HEK293 (cell line): ENCODE measurements around the gene LDHAL6B.

Source experiments
- CTCF ChIA-PET: fragments of 350-600 bp; formaldehyde crosslinking; extraction: SDS; loops from one replicate; lab custom pipeline; 2021; ENCODE audit warnings: antibody characterized with exemption; lab: Yijun Ruan, JAX
- POLR2A ChIA-PET: fragments of 300-600 bp; formaldehyde crosslinking; extraction: SDS; loops from one replicate; lab custom pipeline; 2020; ENCODE audit warnings: antibody characterized with exemption, inconsistent platforms; lab: Yijun Ruan, JAX
- H3K27ac ChIP-seq: fragments of 200-500 bp; sonication (Bioruptor generic); 2 replicates; pipeline ENCODE4 v1.5.1; 2014; ENCODE audit warnings: low read depth, low read length, control low read depth, inconsistent platforms; ENCODE audit errors: extremely low read depth
- H3K36me3 ChIP-seq, 2 experiments: fragments of 200-500 bp in 1 of 2; sonication (Bioruptor generic) in 1 of 2; 1 replicate in 1 of 2; 2 replicates in 1 of 2; pipeline ENCODE4 v1.5.1; 2014 to 2017; ENCODE audit warnings: inconsistent platforms in 2 of 2, low read length in 2 of 2; ENCODE audit not compliant: control insufficient read depth in 2 of 2, insufficient read depth in 1 of 2
- H3K4me1 ChIP-seq: fragments of 200-500 bp; sonication (Bioruptor generic); 2 replicates; pipeline ENCODE4 v1.5.1; 2014; ENCODE audit warnings: mild to moderate bottlenecking, low read length, inconsistent platforms; ENCODE audit not compliant: control insufficient read depth, insufficient read depth
- H3K4me3 ChIP-seq: 2 replicates; pipeline ENCODE4 v1.5.1; 2011; ENCODE audit warnings: low read depth, mild to moderate bottlenecking, control low read depth, low read length, moderate library complexity
- H3K9me3 ChIP-seq: fragments of 200-500 bp; sonication (Bioruptor generic); 2 replicates; pipeline ENCODE4 v1.5.1; 2014; ENCODE audit warnings: low read depth, low read length, inconsistent platforms; ENCODE audit not compliant: control insufficient read depth, insufficient read depth
- BCL11B ChIP-seq: fragments of 450-650 bp; formaldehyde crosslinking; IDR thresholded peaks from 2 replicates; pipeline ENCODE4 v1.5.1; 2016; ENCODE audit warnings: low read depth, missing biosample characterization, missing genetic modification characterization
- MZF1 ChIP-seq: fragments of 450-650 bp; formaldehyde crosslinking; IDR thresholded peaks from 2 replicates; pipeline ENCODE4 v1.5.1; 2017; ENCODE audit warnings: missing biosample characterization, missing genetic modification characterization, borderline replicate concordance
- SETDB1 ChIP-seq: IDR thresholded peaks from one replicate; pipeline ENCODE4 v1.6.1; 2017; ENCODE audit warnings: mild to moderate bottlenecking, low read length, moderate library complexity, mixed read lengths; ENCODE audit not compliant: insufficient read length
- ZFHX2 ChIP-seq: fragments of 450-650 bp; formaldehyde crosslinking; conservative IDR thresholded peaks from 2 replicates; pipeline ENCODE4 v1.5.1; 2016; ENCODE audit warnings: missing biosample characterization, missing genetic modification characterization
- ZNF155 ChIP-seq: fragments of 450-650 bp; formaldehyde crosslinking; IDR thresholded peaks from 2 replicates; pipeline ENCODE4 v1.5.1; 2016; ENCODE audit warnings: missing biosample characterization, missing genetic modification characterization
- ZNF266 ChIP-seq: fragments of 450-650 bp; formaldehyde crosslinking; IDR thresholded peaks from 2 replicates; pipeline ENCODE4 v1.5.1; 2016; ENCODE audit warnings: missing biosample characterization, missing genetic modification characterization, low read depth
- ZNF311 ChIP-seq: fragments of 450-650 bp; formaldehyde crosslinking; IDR thresholded peaks from 2 replicates; pipeline ENCODE4 v1.5.1; 2017; ENCODE audit warnings: missing biosample characterization, missing genetic modification characterization, borderline replicate concordance
- ZNF391 ChIP-seq: fragments of 450-650 bp; formaldehyde crosslinking; IDR thresholded peaks from 2 replicates; pipeline ENCODE4 v1.5.1; 2016; ENCODE audit warnings: low read depth, missing biosample characterization, missing genetic modification characterization, borderline replicate concordance
- ZNF394 ChIP-seq: fragments of 450-650 bp; formaldehyde crosslinking; IDR thresholded peaks from 2 replicates; pipeline ENCODE4 v1.5.1; 2016; ENCODE audit warnings: missing biosample characterization, missing genetic modification characterization, mild to moderate bottlenecking, moderate library complexity, borderline replicate concordance
- ZNF433 ChIP-seq: fragments of 450-650 bp; formaldehyde crosslinking; IDR thresholded peaks from 2 replicates; pipeline ENCODE4 v1.5.1; 2016; ENCODE audit warnings: missing biosample characterization, missing genetic modification characterization, low read depth
- ZNF529 ChIP-seq: fragments of 450-650 bp; formaldehyde crosslinking; IDR thresholded peaks from 2 replicates; pipeline ENCODE4 v1.5.1; 2017; ENCODE audit warnings: missing genetic modification characterization, missing biosample characterization; ENCODE audit not compliant: insufficient replicate concordance
- ZNF555 ChIP-seq: fragments of 450-650 bp; formaldehyde crosslinking; conservative IDR thresholded peaks from 2 replicates; pipeline ENCODE4 v1.5.1; 2017; ENCODE audit warnings: missing biosample characterization, mild to moderate bottlenecking, missing genetic modification characterization, inconsistent platforms
- ZNF629 ChIP-seq: fragments of 450-650 bp; formaldehyde crosslinking; IDR thresholded peaks from 2 replicates; pipeline ENCODE4 v1.5.1; 2017; ENCODE audit warnings: missing biosample characterization, missing genetic modification characterization
- ZNF785 ChIP-seq: fragments of 450-650 bp; formaldehyde crosslinking; IDR thresholded peaks from 2 replicates; pipeline ENCODE4 v1.5.1; 2016; ENCODE audit warnings: missing biosample characterization, missing genetic modification characterization
- TF ChIP-seq, protein P1 (sequence below): fragments of 450-650 bp; formaldehyde crosslinking; IDR thresholded peaks from 2 replicates; pipeline ENCODE4 v1.5.1; 2016; ENCODE audit warnings: missing biosample characterization, missing genetic modification characterization
- TF ChIP-seq, protein P2 (sequence below): sonication (generic); formaldehyde crosslinking; IDR thresholded peaks from 2 replicates; pipeline ENCODE4 v1.8.1; 2022; ENCODE audit warnings: mild to moderate bottlenecking, moderate library complexity, missing genetic modification reagents
- TF ChIP-seq, protein P3 (sequence below): IDR thresholded peaks from 2 replicates; pipeline ENCODE4 v1.6.1; 2011; ENCODE audit warnings: mild to moderate bottlenecking, low read depth, low read length, borderline replicate concordance
- TF ChIP-seq, protein P4 (sequence below): fragments of 450-650 bp; formaldehyde crosslinking; IDR thresholded peaks from 2 replicates; pipeline ENCODE4 v1.5.1; 2016; ENCODE audit warnings: missing biosample characterization, missing genetic modification characterization

LDHAL6B gene

DNA sequence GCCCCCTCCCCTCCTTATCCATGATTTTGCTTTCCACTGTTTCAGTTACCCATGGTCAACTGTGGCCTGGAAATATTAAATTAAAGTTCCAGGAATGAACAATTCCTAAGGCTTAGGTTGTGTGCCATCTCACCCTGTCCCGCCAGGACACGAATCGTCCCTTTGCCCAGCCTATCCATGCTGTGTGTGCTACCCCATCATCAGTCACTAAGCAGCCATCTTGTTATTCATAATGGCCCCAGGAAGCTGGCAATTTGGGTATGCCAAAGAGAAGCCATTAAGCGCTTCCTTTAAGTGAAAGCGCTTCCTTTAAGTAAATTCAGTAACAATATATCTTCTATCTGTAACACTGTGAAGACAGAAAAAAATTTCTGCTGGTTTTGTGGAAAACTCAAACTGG, 49.2 kb upstream of the LDHAL6B start:
- CTCF ChIA-PET: interaction anchor here (0.7 to 1.1 kb wide), 3 partner anchors 18 to 91 kb away, joined by 3 read pairs; no protein-coding TSS in a partner anchor
- TF ChIP-seq ZNF394: no peak
- no peak for TF ChIP-seq ZNF155 (tag by site-specific recombination)
- no peak for TF ChIP-seq SETDB1
- Histone ChIP-seq H3K27ac (no peak overlapping the region), H3K36me3 (peaks cover 10 to 28% of the 10 kb centered on the region in 2 experiments; a peak in 2 of 3 replicates), H3K4me1 (no peaks in the 10 kb centered on the region), H3K9me3 (no peaks in the 10 kb centered on the region), H3K4me3 (no peak overlapping the region)
- POLR2A ChIA-PET: no interaction called here

DNA sequence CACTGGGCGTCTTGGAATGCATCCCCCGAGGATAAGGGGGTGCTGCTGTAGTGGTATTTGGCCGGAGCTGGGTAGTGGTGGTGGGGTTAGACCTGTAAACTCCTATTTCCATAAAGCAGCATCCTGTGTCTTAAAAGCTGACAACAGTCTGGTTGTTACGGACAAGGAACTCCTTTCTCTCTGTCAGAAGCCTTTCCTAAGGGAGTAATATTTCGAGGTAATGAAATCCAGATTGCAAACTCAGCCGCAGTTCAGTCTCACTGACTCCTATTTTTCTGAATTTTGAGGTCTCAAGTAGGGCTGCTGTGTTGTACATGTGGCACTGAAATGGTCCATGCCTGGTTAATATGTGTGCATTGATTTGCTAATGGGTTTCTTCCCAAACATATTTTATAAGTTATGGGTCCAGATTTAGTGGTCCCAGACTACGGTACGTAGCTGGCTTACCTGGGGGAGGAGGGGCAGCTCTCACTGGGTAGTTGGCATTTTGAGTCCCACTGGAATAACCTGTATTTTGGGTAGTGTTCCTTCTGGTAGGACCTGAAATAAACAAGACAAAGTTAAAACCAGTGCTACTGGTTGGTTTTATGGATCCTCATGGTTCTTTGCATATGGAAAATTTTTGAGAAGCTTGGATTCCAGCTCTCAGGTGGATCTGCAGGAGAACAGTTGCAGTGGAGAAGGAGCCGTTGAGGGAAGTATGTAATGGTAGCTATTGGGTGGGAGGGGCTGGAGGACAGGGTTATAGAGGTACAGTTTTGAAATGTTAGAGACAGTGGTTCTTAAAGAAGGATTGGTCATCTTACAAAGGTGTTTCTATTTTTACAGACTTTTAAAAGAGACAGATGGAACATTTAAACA, 48.6 kb upstream of the LDHAL6B start:
- no peak overlapping the region for H3K4me3 ChIP-seq
- peaks cover 12 to 24% of the 10 kb centered on the region in 2 experiments; a peak in 2 of 3 replicates for H3K36me3 ChIP-seq
- ChIA-PET CTCF (interaction anchor here (1.1 kb wide), 1 partner anchor 20 kb away, joined by 3 read pairs; no protein-coding TSS in a partner anchor), POLR2A (no interaction called here)
- H3K27ac ChIP-seq: no peak overlapping the region
- H3K9me3 ChIP-seq: no peaks in the 10 kb centered on the region
- TF ChIP-seq ZNF629 (tag by site-specific recombination): no peak
- H3K4me1 ChIP-seq: no peaks in the 10 kb centered on the region

DNA sequence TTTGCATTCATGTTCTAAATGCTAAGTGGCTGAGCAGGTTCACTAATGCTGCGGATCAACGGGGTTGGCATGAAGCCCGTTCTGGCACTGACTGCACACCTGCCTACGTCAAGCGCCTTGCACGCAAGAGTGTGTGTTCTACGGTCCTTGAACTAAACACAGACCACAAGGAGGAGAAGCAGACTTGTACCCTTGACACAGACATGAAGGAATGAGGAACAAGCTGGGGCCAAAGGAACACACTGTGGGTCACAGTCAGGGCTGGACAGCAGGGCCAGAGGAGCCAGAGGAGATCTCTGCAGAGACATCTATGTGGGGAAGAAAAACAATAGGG, 48.0 kb upstream of the LDHAL6B start:
- POLR2A ChIA-PET: no interaction called here
- H3K27ac ChIP-seq: no peak overlapping the region
- H3K4me1 ChIP-seq: no peaks in the 10 kb centered on the region
- H3K9me3 ChIP-seq: no peaks in the 10 kb centered on the region
- TF ChIP-seq ZNF555 (tag by site-specific recombination) (no peak), ZNF629 (tag by site-specific recombination) (no peak), ZNF311 (tag by site-specific recombination) (no peak), ZNF266 (tag by site-specific recombination) (no peak), ZNF785 (tag by site-specific recombination) (no peak), MZF1 (tag by site-specific recombination) (no peak), ZFHX2 (tag by site-specific recombination) (no peak)
- TF ChIP-seq, protein P1, sequence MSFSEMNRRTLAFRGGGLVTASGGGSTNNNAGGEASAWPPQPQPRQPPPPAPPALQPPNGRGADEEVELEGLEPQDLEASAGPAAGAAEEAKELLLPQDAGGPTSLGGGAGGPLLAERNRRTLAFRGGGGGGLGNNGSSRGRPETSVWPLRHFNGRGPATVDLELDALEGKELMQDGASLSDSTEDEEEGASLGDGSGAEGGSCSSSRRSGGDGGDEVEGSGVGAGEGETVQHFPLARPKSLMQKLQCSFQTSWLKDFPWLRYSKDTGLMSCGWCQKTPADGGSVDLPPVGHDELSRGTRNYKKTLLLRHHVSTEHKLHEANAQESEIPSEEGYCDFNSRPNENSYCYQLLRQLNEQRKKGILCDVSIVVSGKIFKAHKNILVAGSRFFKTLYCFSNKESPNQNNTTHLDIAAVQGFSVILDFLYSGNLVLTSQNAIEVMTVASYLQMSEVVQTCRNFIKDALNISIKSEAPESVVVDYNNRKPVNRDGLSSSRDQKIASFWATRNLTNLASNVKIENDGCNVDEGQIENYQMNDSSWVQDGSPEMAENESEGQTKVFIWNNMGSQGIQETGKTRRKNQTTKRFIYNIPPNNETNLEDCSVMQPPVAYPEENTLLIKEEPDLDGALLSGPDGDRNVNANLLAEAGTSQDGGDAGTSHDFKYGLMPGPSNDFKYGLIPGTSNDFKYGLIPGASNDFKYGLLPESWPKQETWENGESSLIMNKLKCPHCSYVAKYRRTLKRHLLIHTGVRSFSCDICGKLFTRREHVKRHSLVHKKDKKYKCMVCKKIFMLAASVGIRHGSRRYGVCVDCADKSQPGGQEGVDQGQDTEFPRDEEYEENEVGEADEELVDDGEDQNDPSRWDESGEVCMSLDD: no peak
- H3K4me3 ChIP-seq: no peak overlapping the region
- H3K36me3 ChIP-seq: peaks cover 12 to 18% of the 10 kb centered on the region in 2 experiments; a peak in 2 of 3 replicates
- CTCF ChIA-PET: no interaction called here

DNA sequence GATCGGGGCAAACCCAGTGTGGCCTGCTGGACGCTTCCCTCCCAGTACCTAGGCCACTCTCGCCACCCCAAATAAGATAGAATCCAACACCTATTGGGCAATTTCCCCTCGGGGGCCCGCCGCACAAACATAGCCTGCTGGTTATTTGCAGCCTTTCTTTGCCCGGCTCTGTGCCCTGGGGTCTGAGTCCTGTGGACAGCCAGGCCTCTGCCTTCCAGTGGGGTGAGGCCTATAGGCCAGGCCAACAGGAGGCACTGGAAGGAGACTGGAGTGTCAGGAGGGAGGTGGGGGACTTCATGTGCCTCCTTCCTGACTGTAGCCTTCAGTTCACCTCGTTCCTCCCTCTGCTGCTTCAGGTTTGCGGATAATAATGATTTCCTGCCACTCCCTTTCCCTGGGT, 47.4 kb upstream of the LDHAL6B start:
- ChIA-PET POLR2A (no interaction called here), CTCF (no interaction called here)
- H3K36me3 ChIP-seq: peaks cover 12 to 14% of the 10 kb centered on the region in 2 experiments; a peak in 2 of 3 replicates
- no peak for TF ChIP-seq ZNF391 (tag by site-specific recombination)
- TF ChIP-seq, protein P2, sequence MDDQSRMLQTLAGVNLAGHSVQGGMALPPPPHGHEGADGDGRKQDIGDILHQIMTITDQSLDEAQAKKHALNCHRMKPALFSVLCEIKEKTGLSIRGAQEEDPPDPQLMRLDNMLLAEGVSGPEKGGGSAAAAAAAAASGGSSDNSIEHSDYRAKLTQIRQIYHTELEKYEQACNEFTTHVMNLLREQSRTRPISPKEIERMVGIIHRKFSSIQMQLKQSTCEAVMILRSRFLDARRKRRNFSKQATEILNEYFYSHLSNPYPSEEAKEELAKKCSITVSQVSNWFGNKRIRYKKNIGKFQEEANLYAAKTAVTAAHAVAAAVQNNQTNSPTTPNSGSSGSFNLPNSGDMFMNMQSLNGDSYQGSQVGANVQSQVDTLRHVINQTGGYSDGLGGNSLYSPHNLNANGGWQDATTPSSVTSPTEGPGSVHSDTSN (CRISPR knock-in tag): no peak
- no peak for TF ChIP-seq ZNF433 (tag by site-specific recombination)
- TF ChIP-seq, protein P3, sequence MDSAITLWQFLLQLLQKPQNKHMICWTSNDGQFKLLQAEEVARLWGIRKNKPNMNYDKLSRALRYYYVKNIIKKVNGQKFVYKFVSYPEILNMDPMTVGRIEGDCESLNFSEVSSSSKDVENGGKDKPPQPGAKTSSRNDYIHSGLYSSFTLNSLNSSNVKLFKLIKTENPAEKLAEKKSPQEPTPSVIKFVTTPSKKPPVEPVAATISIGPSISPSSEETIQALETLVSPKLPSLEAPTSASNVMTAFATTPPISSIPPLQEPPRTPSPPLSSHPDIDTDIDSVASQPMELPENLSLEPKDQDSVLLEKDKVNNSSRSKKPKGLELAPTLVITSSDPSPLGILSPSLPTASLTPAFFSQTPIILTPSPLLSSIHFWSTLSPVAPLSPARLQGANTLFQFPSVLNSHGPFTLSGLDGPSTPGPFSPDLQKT: no peak
- TF ChIP-seq, protein P4, sequence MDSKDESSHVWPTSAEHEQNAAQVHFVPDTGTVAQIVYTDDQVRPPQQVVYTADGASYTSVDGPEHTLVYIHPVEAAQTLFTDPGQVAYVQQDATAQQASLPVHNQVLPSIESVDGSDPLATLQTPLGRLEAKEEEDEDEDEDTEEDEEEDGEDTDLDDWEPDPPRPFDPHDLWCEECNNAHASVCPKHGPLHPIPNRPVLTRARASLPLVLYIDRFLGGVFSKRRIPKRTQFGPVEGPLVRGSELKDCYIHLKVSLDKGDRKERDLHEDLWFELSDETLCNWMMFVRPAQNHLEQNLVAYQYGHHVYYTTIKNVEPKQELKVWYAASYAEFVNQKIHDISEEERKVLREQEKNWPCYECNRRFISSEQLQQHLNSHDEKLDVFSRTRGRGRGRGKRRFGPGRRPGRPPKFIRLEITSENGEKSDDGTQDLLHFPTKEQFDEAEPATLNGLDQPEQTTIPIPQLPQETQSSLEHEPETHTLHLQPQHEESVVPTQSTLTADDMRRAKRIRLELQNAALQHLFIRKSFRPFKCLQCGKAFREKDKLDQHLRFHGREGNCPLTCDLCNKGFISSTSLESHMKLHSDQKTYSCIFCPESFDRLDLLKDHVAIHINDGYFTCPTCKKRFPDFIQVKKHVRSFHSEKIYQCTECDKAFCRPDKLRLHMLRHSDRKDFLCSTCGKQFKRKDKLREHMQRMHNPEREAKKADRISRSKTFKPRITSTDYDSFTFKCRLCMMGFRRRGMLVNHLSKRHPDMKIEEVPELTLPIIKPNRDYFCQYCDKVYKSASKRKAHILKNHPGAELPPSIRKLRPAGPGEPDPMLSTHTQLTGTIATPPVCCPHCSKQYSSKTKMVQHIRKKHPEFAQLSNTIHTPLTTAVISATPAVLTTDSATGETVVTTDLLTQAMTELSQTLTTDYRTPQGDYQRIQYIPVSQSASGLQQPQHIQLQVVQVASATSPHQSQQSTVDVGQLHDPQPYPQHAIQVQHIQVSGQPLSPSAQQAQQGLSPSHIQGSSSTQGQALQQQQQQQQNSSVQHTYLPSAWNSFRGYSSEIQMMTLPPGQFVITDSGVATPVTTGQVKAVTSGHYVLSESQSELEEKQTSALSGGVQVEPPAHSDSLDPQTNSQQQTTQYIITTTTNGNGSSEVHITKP (tag by site-specific recombination): no peak
- no peak for TF ChIP-seq ZNF529 (tag by site-specific recombination)
- TF ChIP-seq BCL11B (tag by site-specific recombination): no peak

More for the DNA sequence above, 47.4 kb upstream of the LDHAL6B start:
- Histone ChIP-seq H3K4me3 (no peak overlapping the region), H3K27ac (no peak overlapping the region), H3K9me3 (no peaks in the 10 kb centered on the region), H3K4me1 (no peaks in the 10 kb centered on the region)
